NOMO-1 treated with dmso at 0.1 percent for 144 hours (cell line): Measurements from ENCODE around the gene DNALI1.

Experiments used
- DNase-seq: peaks from one replicate; lab custom pipeline; 2025; ENCODE audit not compliant: unreplicated experiment; lab: John Stamatoyannopoulos, UW

DNALI1 gene

DNA sequence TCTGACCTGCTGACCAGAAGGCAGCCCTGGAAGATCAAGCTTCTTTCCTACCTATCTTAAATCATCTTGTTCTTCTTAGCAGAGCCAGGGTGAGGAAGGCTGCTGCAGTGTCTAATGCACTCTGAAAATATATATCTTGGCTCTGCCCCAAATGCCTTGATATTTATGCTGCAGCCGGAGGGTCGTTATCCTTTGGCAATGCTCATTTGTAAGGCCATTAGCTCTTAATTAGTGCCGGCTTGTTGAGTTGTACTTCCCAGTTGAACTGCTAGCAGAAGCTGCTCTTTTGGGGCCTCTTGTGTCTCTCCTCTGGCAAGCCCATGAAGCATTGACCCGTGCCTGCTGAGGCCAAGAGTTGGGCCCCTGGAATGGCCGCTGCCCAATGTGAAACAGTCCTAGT lies 43.2 kb downstream of the DNALI1 start:
- no peak for DNase-seq

DNA sequence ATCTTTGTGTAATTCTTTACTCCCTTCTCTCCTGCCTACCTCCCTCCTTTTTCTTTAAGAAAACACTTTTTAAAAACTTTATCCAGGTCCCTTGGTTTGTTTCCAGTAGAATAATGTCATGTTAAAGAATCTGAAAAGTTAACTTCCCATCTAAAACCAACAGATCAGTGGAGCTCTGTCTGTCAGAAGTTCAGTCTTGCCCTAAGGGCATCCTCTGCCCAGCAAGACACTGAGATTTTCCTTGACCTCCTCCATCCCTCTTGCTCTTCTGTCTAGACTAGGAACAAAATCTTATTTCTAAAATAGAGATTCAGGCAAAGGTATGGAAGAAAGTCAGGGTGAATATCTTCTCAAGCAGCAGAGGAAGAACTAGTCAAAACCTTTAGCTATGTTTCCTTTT lies 44.7 kb downstream of the DNALI1 start:
- DNase-seq = no peak

DNA sequence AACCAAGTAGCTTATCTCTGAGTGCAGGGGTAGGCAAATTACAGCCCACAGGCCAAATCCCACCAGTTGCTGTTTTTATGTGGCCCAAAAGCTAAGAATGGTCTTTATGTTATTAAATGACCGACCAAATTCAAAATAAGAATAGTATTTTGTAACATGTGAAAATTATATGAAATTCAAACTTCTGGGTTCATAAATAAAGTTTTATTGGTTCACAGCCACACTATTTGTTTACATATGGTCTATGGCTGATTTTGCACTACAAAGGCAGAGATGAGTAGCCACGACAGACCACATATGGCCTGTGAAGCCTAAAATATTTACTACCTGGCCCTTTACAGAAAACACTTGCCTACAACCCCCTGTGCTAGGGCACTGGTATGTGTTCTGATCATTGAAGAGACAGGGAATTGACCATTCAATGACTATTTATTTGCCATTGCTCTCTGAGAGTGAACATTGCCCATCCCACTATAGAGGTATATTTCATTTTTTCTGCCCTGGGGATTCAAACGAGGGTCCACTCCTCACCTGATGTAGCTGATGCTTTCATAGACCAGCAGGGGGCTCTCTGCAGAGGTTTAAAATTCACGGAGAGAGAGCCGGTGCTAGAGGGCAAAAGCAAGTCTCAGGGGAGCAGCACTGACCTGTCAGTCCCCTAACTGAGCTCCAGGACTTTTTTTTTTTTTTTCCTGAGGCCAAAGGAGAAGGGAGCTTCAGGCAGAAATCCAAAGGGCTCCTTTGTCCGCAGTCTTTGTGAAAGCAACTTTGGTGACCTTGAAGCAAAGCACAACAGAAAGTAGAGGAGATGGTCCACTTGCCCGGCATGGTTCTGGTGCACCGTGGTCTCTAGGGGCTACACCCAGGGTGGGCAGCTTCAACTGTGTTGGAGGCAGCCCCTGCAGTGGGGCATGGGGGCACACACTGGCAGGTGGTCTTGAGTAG lies 46.3 kb downstream of the DNALI1 start:
- peak; percentile 12 for DNase-seq

DNA sequence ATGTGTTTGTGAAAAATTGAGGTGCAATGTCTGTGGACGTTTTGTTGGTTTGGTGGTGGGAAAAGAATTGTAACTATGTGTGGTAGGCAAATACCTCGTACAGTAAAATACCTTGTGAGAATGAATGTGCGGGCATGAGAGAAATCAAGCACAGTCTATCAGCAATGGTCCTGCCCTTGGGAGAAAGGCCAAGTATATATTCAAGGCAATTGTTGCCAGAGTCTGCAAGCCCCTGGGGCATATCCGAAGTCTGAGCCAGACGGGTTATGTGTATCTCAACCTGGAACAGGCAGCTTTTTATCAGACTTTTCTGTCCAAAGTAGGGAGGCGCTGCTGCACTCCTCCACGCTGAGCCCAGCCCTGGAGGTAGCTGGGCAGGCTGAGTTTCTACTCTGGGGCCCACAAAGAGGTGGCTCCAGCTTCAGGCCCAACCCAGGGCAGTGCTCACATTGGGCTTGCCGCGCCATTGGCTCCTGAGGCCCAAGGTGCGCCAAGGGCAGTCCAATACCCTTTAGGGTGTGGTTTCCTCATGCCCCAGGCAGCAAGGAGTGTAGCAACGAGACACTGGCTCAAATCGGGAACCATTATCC lies 48.4 kb downstream of the DNALI1 start:
- DNase-seq = no peak

DNA sequence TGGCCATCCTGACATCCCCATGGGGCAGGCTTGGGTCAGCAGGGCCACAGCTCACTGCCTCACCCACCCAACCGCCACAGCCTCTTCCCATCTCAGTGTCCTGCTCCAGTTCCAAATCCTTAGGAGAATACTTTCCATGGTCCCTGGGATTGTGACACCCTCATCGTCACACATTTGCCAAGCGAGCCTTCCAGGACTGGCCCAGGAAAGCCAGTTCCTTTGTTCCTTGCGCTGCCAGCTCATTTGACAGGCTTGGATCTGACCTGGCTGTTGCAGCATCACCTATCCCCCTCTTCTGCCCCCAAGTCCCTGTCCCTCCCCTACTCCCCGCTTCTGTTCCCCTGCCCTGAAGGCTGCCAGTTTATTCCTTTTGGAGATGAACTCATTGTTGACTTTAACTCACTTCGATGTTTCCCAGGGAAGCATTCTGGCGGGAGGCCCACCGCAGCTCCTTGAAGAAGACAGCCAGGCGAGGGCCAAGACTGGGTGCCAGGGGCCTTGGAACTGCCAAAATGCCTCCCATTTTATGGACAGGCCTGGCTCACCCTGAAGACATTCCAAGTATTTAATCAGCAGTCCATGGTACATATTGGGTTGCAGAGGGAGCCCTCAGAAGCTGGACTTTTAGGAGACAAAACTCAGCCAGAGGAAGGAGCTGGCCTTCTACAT lies 49.2 kb downstream of the DNALI1 start:
- DNase-seq = no peak

DNA sequence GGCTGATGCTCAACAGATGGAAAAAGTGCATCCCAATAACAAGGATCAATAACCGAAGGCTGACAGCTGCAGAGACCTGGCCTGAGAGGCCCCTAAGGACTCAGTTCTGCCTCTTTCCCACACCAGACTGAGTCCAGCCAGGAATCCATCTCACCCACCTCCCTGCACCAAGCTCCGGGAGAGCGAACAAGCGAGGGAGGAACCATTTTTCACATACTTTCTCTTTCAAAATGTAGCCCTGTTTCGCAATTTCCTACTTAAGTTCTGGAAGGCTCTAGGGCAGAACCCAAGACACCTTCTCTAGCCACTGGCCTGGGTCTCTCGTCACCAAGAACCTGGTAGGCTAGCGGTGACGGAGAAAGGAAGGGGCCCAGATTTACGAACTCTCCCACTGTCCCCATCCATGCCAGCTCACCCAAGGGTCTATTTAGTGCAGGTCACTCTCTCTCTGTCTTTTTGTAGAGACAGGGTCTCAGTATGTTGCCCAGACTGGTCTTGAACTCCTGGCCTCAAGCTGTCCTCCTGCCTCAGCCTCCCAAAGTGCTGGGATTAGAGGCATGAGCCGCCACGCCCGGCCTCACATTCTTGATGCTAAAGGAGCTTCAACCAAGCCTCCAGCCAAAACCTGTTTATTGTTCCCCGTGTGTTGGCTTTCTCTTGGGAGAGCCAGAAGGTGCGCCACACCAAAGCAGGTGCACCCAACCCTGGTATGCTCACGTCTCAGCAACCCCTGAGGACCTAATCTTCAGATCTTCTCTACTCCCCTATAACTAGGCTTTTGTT lies 49.9 kb downstream of the DNALI1 start:
- DNase-seq = no peak

DNA sequence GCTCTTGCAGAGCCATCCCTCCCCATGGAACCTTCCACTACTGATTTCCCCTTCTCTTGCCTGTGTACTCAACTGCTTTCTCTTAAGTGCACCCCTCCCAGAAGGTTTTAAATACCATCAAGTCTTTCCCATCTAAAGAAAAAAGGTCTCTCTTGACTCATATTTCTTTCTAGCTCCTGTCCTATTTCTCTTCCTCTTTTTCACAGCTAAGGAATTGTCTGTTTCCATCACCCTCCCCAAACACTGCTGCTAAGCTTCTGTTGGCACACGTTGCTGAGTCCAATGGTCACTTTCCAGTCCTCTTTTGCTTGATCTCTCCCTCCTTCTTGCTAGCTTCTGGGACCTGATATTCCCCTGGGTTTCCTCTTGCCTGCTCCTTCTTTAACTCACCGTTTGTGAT lies 52.3 kb downstream of the DNALI1 start:
- peak; percentile 16 for DNase-seq

DNA sequence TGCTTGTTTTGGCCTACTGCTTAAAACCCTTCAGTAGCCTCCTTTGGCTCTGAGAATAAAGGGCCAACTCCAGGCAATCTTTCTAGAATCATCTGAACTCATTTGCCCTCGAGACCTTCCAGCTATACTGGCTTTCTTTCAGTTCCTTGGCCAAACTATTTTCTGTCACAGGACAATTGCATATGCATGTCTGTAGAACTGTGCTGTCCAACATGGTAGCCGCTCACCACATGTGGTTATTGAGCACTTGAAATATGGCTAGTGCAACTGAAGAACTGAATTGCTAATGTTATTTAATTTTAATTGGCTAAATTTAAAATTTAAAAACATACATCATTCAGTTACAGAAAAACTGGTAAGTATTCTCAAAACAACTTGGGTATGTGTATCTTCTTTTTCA lies 53.3 kb downstream of the DNALI1 start:
- no peak for DNase-seq

DNA sequence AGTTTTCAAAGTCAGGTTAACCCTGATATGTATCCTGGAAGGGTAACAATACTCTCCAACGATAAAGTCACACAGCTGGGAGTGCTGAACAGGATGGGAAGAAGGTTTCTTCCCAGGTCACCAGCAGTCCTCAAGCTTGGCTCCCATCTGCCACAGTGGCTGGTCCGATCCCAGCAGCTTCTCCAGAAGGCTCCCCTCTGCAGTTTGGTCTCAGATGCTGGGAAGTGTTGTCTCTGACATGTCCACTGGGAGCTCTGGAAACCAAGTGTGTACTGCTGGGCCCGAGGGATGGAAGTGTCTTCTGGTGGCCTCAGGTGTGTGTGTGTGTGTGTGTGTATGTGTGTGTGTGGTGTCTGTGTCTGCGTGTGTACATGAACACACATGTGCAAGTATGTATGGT lies 55.4 kb downstream of the DNALI1 start:
- no peak for DNase-seq

DNA sequence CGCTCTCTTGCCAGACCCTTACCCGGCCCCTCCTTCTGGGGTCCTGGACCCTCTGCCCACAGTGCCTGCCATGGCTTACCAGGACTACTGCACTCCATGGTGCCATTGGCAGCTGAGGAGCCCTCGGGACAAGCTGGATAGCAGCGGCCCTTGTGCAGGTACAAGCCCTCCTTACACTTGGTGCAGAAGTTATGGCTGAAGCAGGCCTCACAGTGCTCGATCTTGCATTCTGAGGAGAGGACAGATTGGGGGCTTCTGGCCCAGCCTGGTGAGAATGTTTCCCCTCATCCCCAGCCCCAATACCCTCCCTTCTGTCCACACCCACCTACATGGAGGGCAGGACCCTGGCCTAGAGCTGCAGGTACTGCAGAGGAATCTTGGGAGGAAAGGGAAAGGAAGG lies 57.4 kb downstream of the DNALI1 start:
- no peak for DNase-seq

DNA sequence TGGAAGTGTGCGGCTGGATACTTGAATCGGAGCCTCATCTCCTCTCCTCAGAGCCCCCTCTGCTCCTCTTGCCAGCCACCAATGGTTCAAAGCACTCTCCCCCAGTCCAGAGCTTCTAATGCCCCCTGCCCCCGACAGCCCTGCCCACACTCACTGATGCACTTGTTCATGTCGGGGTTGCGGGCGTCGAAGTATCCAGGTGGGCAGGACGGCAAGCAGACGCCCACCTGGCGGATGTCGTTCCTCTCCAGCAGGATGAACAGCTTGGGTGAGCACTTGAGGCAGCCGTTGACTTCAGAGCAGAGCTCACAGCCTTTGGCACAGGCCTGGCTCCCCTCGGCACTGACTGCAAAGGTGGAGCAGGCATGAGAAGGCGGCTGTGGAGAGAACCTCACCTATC lies 59.6 kb downstream of the DNALI1 start:
- no peak for DNase-seq
